Measurements from ENCODE around the gene SFMBT1.

GRCh38 chr3:52925405-52926313 is 120.2 kb downstream of the SFMBT1 start:
- no peak for TF ChIP-seq POLR2A (IDR thresholded peaks at IDR 0.05)
- no peak for TF ChIP-seq CTCF (IDR thresholded peaks at IDR 0.05)
